ENCODE measurements around the gene GLE1.
"Not testable (repeated sequence)": the region's sequence is repeated elsewhere in the genome, so short reads cannot be mapped to it uniquely, and the experiment has no call there.

GLE1 gene

DNA sequence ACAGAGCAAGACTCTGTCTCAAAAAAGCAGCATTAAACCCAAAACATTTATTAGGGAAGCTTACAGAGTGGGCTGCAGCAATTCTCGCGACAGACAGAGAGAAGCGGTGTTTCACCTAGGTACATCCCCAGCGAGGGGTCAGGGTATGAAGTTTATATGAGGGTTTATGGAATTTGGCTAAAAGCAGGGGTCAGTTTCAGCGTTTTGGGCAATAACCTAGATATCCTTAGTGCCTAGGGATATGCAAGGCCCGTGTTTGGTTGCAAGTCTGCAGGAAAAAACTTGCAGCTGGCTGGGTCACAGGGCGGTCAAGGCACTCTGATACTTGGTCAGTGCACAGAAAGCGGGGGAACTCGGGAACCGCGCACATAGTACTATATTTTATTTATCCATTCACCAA is 649 bp upstream of the GLE1 start:
- H3K79me2 ChIP-seq (ENCODE audit: insufficient read depth, low read length), result peaks cover 26% of the 10 kb centered on the region
- peak overlapping the region; percentile 74 for H3K4me2 ChIP-seq (ENCODE audit: low read depth, low read length, poor library complexity, severe bottlenecking)
- peak overlapping the region; percentile 76 for H3K9ac ChIP-seq (ENCODE audit: low read depth, low read length, poor library complexity, severe bottlenecking)
- peak overlapping the region; percentile 80 for H3K4me3 ChIP-seq (ENCODE audit: low read length, poor library complexity, severe bottlenecking)
- H3K9me3 ChIP-seq (ENCODE audit: insufficient read depth, low read depth, low read length), result no peaks in the 10 kb centered on the region
- H4K20me1 ChIP-seq (ENCODE audit: insufficient read depth, low read length, poor library complexity, severe bottlenecking), result peaks cover 5% of the 10 kb centered on the region
- H3K4me1 ChIP-seq (ENCODE audit: insufficient read depth, low read length, poor library complexity, severe bottlenecking), result peaks cover 19% of the 10 kb centered on the region
- H3K27me3 ChIP-seq (ENCODE audit: insufficient read depth, low read length, poor library complexity, severe bottlenecking), result no peaks in the 10 kb centered on the region
- no peaks in the 10 kb centered on the region for H3F3A ChIP-seq (ENCODE audit: low read depth)
- H2AFZ ChIP-seq (ENCODE audit: low read length), result peak overlapping the region; percentile 65; the same call in 1 of the 2 replicates
- no peak for TF ChIP-seq EZH2phosphoT487 (IDR thresholded peaks at IDR 0.05; ENCODE audit: borderline replicate concordance)
- TF ChIP-seq, protein P1, sequence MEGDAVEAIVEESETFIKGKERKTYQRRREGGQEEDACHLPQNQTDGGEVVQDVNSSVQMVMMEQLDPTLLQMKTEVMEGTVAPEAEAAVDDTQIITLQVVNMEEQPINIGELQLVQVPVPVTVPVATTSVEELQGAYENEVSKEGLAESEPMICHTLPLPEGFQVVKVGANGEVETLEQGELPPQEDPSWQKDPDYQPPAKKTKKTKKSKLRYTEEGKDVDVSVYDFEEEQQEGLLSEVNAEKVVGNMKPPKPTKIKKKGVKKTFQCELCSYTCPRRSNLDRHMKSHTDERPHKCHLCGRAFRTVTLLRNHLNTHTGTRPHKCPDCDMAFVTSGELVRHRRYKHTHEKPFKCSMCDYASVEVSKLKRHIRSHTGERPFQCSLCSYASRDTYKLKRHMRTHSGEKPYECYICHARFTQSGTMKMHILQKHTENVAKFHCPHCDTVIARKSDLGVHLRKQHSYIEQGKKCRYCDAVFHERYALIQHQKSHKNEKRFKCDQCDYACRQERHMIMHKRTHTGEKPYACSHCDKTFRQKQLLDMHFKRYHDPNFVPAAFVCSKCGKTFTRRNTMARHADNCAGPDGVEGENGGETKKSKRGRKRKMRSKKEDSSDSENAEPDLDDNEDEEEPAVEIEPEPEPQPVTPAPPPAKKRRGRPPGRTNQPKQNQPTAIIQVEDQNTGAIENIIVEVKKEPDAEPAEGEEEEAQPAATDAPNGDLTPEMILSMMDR (conservative IDR thresholded peaks at IDR 0.05; ENCODE audit: low read length), result no peak
- no peaks in the 10 kb centered on the region for H3K9me2 ChIP-seq (replicated peaks; ENCODE audit: low read depth, low read length)
- H3K36me3 ChIP-seq (ENCODE audit: insufficient read depth, low read length), result peaks cover 28% of the 10 kb centered on the region; the same call in 1 of the 2 replicates

- TF ChIP-seq, protein P1 (conservative IDR thresholded peaks at IDR 0.05; ENCODE audit: low read length), result no peak
- TF ChIP-seq EZH2phosphoT487 (IDR thresholded peaks at IDR 0.05; ENCODE audit: borderline replicate concordance), result no peak
- Histone ChIP-seq H3K4me1 (ENCODE audit: insufficient read depth, low read length, poor library complexity, severe bottlenecking) (peaks cover 23% of the 10 kb centered on the region), H3K9me2 (replicated peaks; ENCODE audit: low read depth, low read length) (no peaks in the 10 kb centered on the region), H3F3A (ENCODE audit: low read depth) (no peaks in the 10 kb centered on the region), H3K9ac (ENCODE audit: low read depth, low read length, poor library complexity, severe bottlenecking) (peak overlapping the region; percentile 76), H3K9me3 (ENCODE audit: insufficient read depth, low read depth, low read length) (no peaks in the 10 kb centered on the region), H3K27me3 (ENCODE audit: insufficient read depth, low read length, poor library complexity, severe bottlenecking) (no peaks in the 10 kb centered on the region), H3K36me3 (ENCODE audit: insufficient read depth, low read length) (peaks cover 15% of the 10 kb centered on the region; the same call in 1 of the 2 replicates), H4K20me1 (ENCODE audit: insufficient read depth, low read length, poor library complexity, severe bottlenecking) (peaks cover 5% of the 10 kb centered on the region), H3K4me2 (ENCODE audit: low read depth, low read length, poor library complexity, severe bottlenecking) (peak overlapping the region; percentile 89), H3K79me2 (ENCODE audit: insufficient read depth, low read length) (peaks cover 26% of the 10 kb centered on the region), H3K4me3 (ENCODE audit: low read length, poor library complexity, severe bottlenecking) (peak overlapping the region; percentile 80), H2AFZ (ENCODE audit: low read length) (no peak overlapping the region)
Measured at GRCh38 chr9:128505414-128505765, 871 bp downstream of the GLE1 start.

DNA sequence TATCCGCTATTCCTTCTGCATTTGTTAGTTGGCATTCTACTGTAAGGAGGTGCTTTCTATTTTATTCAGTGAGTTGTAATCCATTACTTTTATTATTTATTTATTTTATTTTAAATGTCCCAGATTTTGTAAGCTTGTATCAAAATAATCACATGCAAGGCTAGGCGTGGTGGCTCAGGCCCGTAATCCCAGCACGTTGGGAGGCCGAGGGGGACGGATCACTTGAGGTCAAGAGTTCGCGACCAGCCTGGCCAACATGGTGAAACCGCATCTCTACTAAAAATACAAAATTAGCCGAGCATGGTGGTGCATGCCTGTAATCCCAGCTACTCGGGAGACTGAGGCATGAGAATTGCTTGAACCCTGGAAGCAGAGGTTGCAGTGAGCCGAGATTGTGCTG is 1.4 kb downstream of the GLE1 start:
- not testable (repeated sequence) for H3K27me3 ChIP-seq (ENCODE audit: insufficient read depth, low read length, poor library complexity, severe bottlenecking); H3K9me3 ChIP-seq (ENCODE audit: insufficient read depth, low read depth, low read length); H4K20me1 ChIP-seq (ENCODE audit: insufficient read depth, low read length, poor library complexity, severe bottlenecking); H3K9me2 ChIP-seq (replicated peaks; ENCODE audit: low read depth, low read length); H2AFZ ChIP-seq (ENCODE audit: low read length); H3F3A ChIP-seq (ENCODE audit: low read depth)
- H3K79me2 ChIP-seq (ENCODE audit: insufficient read depth, low read length), result peaks cover 26% of the 10 kb centered on the region
- H3K4me1 ChIP-seq (ENCODE audit: insufficient read depth, low read length, poor library complexity, severe bottlenecking), result peaks cover 23% of the 10 kb centered on the region
- H3K4me3 ChIP-seq (ENCODE audit: low read length, poor library complexity, severe bottlenecking), result peak overlapping the region; percentile 80
- peak overlapping the region; percentile 76 for H3K9ac ChIP-seq (ENCODE audit: low read depth, low read length, poor library complexity, severe bottlenecking)
- H3K4me2 ChIP-seq (ENCODE audit: low read depth, low read length, poor library complexity, severe bottlenecking), result peak overlapping the region; percentile 89
- peaks cover 10% of the 10 kb centered on the region; the same call in 1 of the 2 replicates for H3K36me3 ChIP-seq (ENCODE audit: insufficient read depth, low read length)

DNA sequence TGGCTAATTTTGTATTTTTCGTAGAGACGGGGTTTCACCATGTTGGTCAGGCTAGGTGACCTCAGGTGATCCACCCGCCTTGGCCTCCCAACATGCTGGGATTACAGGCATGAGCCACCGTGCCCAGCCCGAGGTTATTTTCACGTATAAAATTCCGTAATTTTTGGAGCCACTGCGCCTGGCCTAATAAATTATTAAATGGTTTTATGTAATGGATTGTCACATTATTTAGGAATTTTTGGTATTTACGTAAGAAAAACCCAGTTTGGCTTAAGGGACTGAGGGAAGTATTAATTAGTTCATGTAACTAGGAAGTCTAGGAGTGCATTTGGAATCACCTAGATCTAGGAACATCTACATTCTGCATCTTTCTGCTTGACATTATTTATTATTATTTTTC is 8.3 kb downstream of the GLE1 start:
- Histone ChIP-seq H3K4me3 (ENCODE audit: low read length, poor library complexity, severe bottlenecking) (no peak overlapping the region), H3K9ac (ENCODE audit: low read depth, low read length, poor library complexity, severe bottlenecking) (no peak overlapping the region), H3K4me1 (ENCODE audit: insufficient read depth, low read length, poor library complexity, severe bottlenecking) (peaks cover 22% of the 10 kb centered on the region), H3K36me3 (ENCODE audit: insufficient read depth, low read length) (peaks cover 34% of the 10 kb centered on the region; the same call in 1 of the 2 replicates), H3F3A (ENCODE audit: low read depth) (no peaks in the 10 kb centered on the region), H4K20me1 (ENCODE audit: insufficient read depth, low read length, poor library complexity, severe bottlenecking) (peaks cover 6% of the 10 kb centered on the region), H2AFZ (ENCODE audit: low read length) (no peak overlapping the region), H3K9me3 (ENCODE audit: insufficient read depth, low read depth, low read length) (no peaks in the 10 kb centered on the region), H3K4me2 (ENCODE audit: low read depth, low read length, poor library complexity, severe bottlenecking) (peak overlapping the region; percentile 66), H3K9me2 (replicated peaks; ENCODE audit: low read depth, low read length) (no peaks in the 10 kb centered on the region), H3K27me3 (ENCODE audit: insufficient read depth, low read length, poor library complexity, severe bottlenecking) (no peaks in the 10 kb centered on the region), H3K79me2 (ENCODE audit: insufficient read depth, low read length) (peaks cover 12% of the 10 kb centered on the region; the same call in 1 of the 2 replicates)
- no peak for TF ChIP-seq EZH2phosphoT487 (IDR thresholded peaks at IDR 0.05; ENCODE audit: borderline replicate concordance)
- TF ChIP-seq, protein P1 (conservative IDR thresholded peaks at IDR 0.05; ENCODE audit: low read length), result no peak
